Neutrophil (primary cell): Measurements from ENCODE around the gene IQSEC1.

Experiments
- H3K27ac ChIP-seq: fragments of 200-600 bp; sonication (generic); 2 replicates; pipeline ENCODE4 v1.5.1; 2016; ENCODE audit warnings: mild to moderate bottlenecking, moderate library complexity
- H3K27me3 ChIP-seq: fragments of 200-600 bp; sonication (generic); 2 replicates; pipeline ENCODE4 v1.6.0; 2016; ENCODE audit warnings: mild to moderate bottlenecking
- H3K36me3 ChIP-seq: fragments of 200-600 bp; sonication (generic); 2 replicates; pipeline ENCODE4 v1.5.1; 2017
- H3K4me1 ChIP-seq, 2 experiments: fragments of 200-600 bp in 1 of 2; sonication (generic) in 1 of 2; 1 replicate in 1 of 2; 2 replicates in 1 of 2; pipeline versions ENCODE4 v1.5.1 to v1.6.1; 2013 to 2016; ENCODE audit warnings: low read depth in 1 of 2, low read length in 1 of 2, mild to moderate bottlenecking in 1 of 2, moderate library complexity in 1 of 2; ENCODE audit not compliant: control insufficient read depth in 1 of 2, insufficient read depth in 1 of 2
- H3K4me3 ChIP-seq, 2 experiments: fragments of 200-600 bp in 1 of 2; sonication (generic) in 1 of 2; 1 replicate in 1 of 2; 2 replicates in 1 of 2; pipeline ENCODE4 v1.5.1; 2013 to 2016; ENCODE audit warnings: low read depth in 1 of 2, low read length in 1 of 2, mild to moderate bottlenecking in 1 of 2, moderate library complexity in 1 of 2
- H3K9me3 ChIP-seq: fragments of 200-600 bp; sonication (generic); 2 replicates; pipeline ENCODE4 v1.5.1; 2016
- TF ChIP-seq, protein P1 (sequence below): fragments of 200-600 bp; sonication (generic); IDR thresholded peaks from 2 replicates; pipeline ENCODE4 v1.5.1; 2016; ENCODE audit warnings: antibody characterized with exemption

Gene IQSEC1

DNA sequence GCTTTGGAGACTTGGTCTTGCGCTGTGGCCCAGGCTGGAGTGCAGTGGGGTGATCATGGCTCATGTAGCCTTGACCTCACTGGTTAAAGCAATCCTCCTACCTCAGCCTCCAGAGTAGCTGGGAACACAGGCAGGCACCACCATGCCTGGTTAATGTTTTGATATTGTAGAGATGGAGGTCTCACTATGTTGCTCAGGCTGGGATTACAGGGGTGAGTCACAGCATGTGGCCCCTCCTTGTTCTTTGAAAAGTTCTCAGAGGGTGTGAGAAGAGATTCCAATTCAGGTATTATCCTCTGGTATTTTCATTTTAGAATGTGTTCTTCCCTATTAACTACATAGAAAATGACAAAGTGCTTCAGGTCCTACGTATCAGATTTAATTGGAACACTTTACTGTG is 180.0 kb downstream of the IQSEC1 start:
- TF ChIP-seq, protein P1, sequence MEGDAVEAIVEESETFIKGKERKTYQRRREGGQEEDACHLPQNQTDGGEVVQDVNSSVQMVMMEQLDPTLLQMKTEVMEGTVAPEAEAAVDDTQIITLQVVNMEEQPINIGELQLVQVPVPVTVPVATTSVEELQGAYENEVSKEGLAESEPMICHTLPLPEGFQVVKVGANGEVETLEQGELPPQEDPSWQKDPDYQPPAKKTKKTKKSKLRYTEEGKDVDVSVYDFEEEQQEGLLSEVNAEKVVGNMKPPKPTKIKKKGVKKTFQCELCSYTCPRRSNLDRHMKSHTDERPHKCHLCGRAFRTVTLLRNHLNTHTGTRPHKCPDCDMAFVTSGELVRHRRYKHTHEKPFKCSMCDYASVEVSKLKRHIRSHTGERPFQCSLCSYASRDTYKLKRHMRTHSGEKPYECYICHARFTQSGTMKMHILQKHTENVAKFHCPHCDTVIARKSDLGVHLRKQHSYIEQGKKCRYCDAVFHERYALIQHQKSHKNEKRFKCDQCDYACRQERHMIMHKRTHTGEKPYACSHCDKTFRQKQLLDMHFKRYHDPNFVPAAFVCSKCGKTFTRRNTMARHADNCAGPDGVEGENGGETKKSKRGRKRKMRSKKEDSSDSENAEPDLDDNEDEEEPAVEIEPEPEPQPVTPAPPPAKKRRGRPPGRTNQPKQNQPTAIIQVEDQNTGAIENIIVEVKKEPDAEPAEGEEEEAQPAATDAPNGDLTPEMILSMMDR = no peak

DNA sequence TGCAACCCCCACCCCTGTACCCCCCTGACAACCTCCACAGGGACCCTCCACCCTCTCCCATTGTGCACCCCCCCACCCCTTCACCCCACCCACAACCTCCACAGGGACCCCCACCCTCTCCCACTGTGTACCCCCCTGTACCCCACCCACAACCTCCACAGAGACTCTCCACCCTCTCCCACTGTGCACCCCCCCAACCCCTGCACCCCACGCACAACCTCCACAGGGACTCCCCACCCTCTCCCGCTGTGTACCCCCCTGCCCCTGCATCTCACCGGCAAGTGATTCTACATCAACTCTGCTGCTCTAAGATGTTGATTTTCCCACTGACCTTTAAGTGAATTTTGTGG is 180.4 kb downstream of the IQSEC1 start:
- Histone ChIP-seq H3K27ac (no peak overlapping the region), H3K36me3 (peaks cover 16% of the 10 kb centered on the region), H3K4me3 (no peak overlapping the region), H3K4me1 (peaks cover 27 to 33% of the 10 kb centered on the region in 2 experiments), H3K9me3 (no peaks in the 10 kb centered on the region), H3K27me3 (peaks cover 36% of the 10 kb centered on the region)
- TF ChIP-seq, protein P1 = no peak

More for the DNA sequence above, 180.0 kb downstream of the IQSEC1 start:
- Histone ChIP-seq H3K36me3 (peaks cover 20% of the 10 kb centered on the region), H3K4me3 (no peak overlapping the region), H3K27ac (no peak overlapping the region), H3K27me3 (peaks cover 32% of the 10 kb centered on the region), H3K9me3 (no peaks in the 10 kb centered on the region), H3K4me1 (peaks cover 27 to 38% of the 10 kb centered on the region in 2 experiments)

DNA sequence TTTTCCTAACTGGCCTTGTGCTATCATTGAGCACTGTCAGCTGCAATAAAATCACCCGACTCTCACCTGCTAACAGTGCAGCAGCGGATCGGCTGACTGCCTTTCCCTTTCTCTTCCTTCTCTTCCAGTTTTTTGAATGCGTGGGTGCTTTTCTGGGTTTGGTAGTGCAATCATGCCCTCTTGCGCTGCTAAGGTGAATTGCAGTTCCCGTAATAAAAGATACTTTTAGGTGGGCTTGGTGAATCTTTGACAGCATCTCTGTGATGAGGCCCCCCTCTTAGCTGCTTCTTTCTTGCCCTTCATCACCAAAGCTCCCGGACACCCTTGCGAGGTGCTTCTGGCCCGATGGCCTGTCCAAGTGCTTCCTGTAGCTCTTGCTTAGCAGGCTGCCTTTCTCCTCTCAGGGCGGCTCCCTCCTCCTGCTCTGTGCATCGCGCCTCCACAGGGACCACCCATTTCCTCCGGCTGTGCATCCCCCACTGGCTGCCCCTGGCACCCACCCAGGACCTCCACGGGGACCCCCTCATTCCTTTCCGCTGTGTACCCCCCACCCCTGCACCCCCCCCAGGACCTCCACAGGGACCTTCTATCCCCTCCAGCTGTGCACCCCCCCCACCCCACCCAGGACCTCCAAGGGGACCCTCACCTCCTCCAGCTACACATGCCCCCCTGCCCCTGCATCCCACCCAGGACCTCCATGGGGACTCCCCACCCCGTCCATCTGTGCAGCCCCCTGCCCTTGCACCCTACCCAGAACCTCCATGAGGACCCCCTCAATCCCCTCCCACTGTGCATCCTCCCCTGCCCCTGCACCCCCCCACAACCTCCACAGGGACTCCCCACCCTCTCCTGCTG is 181.0 kb downstream of the IQSEC1 start:
- Histone ChIP-seq H3K36me3 (peaks cover 10% of the 10 kb centered on the region), H3K27ac (no peak overlapping the region), H3K9me3 (no peaks in the 10 kb centered on the region), H3K27me3 (peaks cover 42% of the 10 kb centered on the region), H3K4me1 (peaks cover 27% of the 10 kb centered on the region in 2 experiments), H3K4me3 (no peak overlapping the region)
- TF ChIP-seq, protein P1 = peak; percentile 62

DNA sequence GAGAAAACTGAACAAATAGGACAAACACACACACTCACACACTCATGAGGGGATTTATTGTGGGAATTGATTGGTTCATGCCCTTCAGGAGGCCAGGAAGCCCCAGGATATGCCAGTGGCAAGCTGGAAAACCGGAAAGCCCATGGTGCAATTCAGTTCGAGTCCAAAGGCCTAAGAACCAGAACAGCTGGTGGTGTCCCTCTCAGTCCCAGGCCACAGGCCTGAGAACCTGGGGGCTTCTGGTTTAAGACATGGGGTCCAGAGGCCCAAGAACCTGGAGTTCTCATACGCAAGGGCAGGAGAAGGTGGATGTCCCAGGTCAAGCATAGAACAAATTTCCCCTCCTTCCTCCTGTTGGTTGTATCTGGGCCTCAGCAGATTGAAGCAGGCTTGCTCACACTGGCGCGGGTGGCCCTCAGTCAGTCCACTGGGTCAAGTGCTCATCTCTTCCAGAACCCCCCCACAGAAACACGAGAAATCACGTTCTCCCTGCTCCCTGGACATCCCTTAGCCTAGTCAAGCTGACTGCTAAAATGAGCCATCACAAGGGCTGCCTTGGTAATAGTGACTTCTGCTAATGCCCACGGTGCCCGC is 181.7 kb downstream of the IQSEC1 start:
- H3K9me3 ChIP-seq = no peaks in the 10 kb centered on the region
- H3K4me3 ChIP-seq = no peak overlapping the region
- H3K27ac ChIP-seq = no peak overlapping the region
- peaks cover 3% of the 10 kb centered on the region for H3K36me3 ChIP-seq
- H3K4me1 ChIP-seq = peaks cover 20 to 23% of the 10 kb centered on the region in 2 experiments
- H3K27me3 ChIP-seq = peaks cover 50% of the 10 kb centered on the region
- TF ChIP-seq, protein P1 = no peak

DNA sequence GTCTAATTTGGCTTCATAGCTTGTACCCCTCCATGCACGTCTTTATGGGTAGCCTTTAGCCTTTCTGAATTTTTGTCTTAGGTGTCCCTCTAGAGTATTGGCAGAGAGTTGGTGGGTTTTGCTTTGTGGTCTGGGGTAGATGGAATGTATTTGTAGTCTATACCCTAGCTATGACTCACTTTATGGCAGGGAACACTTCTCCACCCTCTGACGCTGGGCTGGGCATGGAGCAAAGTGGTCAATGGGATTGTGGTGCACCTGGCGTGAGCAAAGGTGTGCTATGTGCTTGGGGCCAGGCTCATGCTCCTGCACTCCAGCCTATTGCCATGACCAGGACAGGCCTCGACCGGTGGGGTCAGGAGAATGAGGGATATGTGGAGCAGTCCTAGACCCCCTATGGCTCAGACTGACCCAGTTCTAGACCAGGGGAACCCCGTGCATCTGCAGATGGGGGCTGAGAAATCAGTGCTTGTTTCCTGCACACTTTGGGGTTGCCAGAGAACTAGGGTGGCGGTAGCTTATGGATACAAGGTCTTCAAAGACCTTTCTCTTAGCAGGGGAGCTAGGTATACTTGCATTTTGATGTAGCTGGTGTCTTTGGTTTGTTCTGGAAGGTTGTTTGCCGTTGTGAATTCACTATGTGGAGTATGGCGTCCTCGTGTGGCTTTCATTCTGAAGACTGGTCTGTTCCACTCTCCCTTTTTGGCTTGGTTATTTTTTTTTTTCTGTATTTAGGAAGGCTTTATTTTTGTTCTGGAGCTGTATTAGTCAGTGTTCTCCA is 182.4 kb downstream of the IQSEC1 start:
- TF ChIP-seq, protein P1 = no peak

More for the DNA sequence above, 182.4 kb downstream of the IQSEC1 start:
- Histone ChIP-seq H3K9me3 (no peaks in the 10 kb centered on the region), H3K4me1 (peaks cover 13 to 17% of the 10 kb centered on the region in 2 experiments), H3K27ac (no peak overlapping the region), H3K27me3 (peaks cover 57% of the 10 kb centered on the region), H3K36me3 (no peaks in the 10 kb centered on the region), H3K4me3 (no peak overlapping the region)
